NCI-H1436 treated with DMSO at 0.1 percent for 48 hours (cell line): ENCODE data around the gene ZNF518B.

Source experiments
- DNase-seq: peaks from one replicate; lab custom pipeline; 2025; lab: John Stamatoyannopoulos, UW

ZNF518B gene, protein sequence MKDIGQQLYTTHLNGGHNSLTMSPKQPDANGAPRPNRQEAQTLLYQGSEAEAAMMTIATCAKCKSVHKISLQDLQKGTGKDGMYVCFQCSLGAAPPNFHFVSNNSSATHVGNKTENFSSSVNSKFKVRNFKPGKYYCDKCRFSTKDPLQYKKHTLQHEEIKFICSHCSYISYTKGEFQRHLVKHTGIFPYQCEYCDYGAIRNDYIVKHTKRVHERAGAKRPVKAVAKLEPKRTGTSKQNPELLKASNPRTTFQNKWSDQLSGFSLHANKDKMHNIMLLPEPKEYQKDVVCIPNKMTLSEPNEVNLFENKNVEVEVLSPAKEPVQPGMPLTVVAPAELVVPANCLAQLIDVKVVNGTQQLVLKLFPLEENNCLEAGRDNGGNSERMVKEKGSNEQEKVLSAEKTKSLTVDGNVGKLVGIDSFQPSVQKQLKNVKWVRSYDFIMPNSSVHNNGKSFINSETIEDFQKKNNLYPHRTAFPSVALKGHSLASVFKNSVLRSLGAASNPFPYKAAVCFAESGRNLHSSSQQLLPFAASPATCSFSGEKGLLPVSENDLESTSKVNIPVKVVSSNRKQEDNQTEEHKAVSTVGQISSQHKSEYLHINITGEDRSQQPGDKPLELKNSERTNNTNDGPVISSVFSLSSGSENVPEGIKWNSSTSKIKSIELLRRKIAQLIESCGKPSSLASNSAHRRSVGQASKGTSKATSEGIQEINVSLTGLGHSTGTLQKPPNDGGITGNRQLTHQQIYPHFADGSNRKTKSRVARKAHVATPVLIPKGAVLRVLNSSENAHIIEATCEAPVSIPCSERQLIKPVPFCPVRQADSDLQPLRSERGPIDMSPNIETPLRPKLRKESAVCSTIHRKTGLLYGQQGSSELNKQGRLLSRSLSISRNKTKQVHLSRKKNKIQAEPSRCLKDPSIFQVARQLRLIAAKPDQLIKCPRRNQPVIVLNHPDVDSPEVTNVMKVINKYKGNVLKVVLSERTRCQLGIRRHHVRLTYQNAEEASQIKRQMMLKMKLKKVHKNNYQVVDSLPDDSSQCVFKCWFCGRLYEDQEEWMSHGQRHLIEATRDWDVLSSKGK

DNA sequence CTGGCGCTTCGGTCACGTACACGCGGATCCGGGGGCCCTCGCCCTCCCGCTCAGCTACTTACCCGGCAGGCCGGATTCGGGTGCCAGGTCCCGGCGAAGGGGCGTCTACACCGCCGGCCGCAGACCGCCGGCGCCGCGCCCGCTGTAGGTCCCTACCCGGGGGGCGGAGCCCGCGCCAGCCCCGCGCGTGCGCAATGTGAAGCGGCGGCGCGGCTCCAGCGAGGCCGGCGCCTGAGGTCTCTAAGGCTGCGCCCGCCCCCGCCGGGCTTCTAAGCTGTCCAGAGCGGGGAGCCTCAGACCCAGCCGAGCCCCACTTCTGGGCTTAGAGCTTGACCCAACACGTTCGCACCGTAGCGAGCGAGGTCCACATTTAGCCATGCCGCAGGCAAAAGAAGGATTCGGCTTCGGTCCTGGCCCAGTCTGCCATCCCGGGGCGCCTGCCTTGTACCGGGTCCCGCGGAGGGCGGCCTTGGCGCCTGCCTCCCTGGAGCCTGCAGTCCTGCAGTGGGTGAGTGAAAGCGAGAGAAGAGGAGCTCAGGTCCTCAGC lies at the start of gene ZNF518B:
TSS of gene ZNF518B (minus strand) at position 172 of the 547 bp plus-strand sequence. CDS start 11,098 bp downstream, outside the sequence.
- DNase-seq: no peak

DNA sequence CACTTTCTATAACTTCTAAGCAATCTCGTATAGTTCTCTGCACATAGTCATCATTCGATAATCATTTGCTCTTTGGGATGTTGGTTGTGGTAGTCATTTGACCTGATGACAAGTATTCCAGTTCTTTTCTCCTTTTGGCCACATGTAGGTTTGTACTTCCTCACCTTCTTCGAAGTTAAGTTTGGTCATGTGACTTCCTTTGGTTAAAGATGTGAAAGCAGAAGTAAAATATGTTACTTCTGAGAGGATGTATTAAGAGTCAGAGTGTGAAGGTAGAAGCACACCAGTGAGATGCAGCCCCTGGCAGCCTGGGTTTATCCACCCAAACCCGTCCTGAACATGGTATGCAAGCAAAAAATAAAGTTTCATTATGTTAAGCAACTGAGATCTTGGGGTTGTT lies 48.9 kb upstream of the ZNF518B start:
- DNase-seq: no peak

DNA sequence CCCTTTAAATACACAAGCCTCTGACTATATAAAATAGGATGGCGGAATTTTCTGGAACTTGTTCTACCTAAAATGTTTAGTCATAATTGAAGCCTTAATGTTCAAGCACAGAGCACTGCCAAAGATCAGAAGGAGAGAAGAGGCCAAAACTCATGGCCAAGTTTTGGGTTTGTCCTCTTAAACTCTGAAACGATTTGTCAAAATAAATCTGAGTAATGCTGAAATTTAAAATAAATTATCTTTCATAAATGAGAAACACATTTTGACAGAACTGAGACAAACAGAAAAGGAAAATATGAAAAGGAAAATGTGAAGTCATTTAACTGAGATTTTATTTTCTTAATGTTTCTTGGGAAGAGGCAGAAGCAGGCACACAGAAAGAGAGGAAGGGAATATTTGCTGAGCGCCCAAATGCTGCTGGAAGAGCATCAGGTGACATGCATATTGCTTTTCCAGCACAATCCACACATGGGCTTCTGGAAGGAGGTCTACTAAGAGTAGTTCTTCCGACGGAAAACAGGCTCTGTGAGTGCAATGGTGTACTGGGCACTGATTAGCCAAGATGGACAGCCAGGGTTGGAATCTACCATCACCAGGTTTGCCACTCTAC lies 47.4 kb upstream of the ZNF518B start:
- DNase-seq: no peak

DNA sequence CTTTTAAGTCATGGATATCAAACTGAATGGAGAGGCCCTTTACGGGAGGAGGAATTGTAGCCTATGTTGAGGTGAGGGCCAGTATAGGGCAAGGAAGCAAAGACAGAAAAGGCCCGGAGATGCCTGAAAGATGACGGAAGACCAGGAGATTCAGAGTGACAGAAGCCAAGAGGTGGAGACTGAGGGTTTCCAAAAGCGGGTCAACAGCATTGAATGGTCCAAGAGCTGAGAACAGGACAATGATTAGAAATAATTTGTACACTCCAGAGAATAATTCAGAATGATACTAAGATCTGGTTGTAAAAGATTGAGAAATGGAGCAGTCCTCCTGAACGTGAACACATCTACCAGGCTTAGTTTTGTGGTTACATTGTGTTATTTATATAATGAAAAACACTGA lies 45.5 kb upstream of the ZNF518B start:
- DNase-seq: no peak

DNA sequence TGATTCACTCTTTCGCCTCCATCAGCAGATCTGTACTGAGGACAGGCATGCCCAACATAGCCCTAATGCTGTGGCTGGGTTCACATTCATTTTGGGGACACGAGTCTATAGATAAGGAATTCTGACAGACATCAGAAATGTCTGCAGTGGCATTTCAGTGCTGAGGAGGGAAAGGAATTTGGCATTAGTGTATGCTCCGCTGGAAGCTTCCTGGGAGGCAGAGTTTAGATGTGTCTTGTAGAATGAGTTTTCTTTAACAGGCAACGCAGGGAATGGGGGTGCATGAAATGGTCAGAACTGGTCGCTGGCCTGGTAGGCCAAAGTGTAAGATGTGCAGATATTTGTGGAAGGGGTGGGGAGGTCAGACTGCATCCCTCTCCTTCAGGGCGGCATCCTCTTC lies 43.5 kb upstream of the ZNF518B start:
- DNase-seq: no peak

DNA sequence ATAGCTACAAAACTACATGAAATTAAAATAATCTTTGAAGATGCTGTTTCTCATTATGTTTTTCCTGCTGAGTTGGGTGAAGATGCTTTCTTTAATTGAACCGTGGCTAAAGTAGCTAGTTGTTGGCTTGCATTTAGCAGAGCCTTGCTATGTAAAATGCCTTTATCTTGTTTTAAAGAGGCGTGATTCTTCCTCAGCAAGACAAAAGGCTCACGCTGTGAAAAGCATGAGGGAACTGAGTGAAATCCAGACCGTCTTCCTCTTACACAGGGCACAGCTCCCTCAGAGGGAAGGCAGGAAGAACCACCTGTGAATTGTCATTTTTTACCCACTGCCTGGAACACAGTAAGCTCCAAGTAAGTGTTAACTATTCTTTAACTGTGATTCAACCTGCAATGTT lies 39.0 kb upstream of the ZNF518B start:
- DNase-seq: no peak

DNA sequence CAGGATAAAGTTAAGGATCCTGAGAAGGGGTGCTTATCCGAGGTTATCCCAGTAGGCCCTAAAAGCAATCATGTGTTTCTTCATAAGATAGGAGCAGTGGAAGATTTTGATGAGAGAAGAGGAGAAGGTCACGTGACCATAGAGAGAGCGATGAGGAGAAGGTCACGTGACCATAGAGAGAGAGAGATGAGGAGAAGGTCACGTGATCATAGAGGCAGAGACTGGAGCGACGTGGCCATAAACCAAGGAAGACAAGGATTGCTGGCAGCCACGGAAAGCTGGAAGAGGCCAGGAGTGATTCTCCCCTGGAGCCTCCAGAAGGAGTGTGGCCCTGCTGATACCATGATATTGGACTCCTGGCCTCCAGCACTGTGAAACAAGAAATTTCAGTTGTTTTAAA lies 38.4 kb upstream of the ZNF518B start:
- no peak for DNase-seq

DNA sequence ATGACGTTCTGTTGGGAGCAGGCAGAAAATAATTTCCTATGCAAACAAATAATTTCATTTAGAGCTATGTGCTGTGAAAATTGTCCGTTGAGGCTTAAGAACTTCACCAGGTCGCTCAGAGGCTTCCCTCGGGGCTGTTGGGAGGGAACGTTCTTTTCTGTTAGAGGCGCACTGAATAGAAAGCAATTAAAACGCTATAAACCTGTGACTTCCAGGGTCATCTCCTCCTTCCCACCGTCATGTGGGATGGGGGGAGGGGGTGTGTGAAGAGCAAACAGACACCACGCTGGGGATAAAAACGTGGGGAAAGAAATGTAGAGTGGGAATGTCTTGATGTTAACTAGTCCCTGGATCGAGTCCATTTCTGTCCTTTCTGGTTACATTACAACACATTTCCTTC lies 35.2 kb upstream of the ZNF518B start:
- no peak for DNase-seq

DNA sequence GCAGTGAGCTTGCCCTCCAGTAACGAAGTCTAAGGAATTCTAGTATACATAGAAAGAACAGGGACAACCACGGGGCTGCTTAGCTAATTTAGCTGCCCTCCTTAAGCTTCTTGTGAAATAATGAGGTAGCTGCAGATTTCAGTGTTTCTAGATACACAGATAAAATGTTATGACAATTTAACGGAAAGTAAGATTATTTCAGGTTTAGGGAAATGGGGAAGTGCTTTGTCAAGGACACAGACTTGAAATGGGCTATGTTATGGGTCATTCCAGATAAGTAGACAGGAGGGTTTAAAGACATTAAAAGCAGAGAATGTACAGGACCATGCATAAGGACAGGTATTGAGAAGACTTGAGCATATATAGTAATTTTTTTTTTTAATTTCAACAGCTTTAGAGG lies 34.2 kb upstream of the ZNF518B start:
- no peak for DNase-seq

DNA sequence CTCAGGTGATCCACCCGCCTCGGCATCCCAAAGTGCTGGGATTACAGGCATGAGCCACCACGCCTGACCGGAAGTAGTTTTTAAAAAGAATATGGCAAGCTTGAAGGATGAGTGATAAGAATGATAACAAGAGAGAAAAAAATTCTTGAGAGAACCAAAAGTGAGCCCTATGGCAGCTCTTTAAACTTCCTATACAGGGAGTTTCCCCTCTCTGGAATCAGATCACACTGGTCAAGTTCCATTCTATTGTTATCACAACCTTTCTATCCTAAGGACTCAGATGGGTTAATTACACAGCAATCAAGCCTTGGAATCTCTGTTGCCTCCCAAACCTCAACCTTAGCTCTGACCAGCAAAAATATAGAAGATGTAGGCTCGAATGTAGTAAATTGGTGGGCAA lies 33.8 kb upstream of the ZNF518B start:
- no peak for DNase-seq

DNA sequence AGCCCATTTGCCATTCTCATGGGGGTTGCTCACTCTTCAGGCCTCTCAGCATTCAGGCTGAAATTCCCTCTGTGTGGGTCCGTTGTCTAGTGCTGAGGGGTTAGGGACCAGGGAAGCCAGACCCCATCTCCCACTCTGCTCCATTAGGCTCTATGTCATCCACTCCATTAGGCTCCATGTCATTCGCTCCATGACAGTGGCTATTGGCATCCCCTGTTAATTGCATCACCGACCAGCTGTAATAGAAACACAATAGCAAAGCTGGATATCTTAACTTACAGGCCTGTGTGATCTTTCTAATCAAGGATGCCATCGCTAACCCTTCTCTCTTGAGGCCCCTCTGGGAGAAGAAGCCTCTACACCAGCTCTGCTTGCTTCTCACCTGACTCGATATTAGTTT lies 25.7 kb upstream of the ZNF518B start:
- no peak for DNase-seq

DNA sequence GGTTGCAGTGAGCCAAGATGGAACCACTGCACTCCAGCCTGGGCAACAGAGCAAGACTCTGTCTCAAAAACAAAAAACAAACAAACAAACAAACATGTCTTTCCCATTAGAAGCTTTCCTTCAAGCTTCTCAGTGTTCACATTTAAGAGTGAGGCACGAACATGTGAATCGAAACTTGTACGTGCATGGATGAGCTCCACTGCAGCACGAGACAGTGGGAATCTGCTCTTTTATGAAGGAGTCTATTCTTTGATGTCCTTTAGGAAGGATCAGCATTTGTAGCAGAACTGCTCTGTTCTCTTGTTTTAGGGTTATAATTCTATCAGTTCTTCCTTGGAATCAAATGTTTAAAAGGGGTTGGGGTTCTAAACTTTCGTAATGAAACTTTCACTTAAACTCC lies 23.4 kb upstream of the ZNF518B start:
- no peak for DNase-seq

DNA sequence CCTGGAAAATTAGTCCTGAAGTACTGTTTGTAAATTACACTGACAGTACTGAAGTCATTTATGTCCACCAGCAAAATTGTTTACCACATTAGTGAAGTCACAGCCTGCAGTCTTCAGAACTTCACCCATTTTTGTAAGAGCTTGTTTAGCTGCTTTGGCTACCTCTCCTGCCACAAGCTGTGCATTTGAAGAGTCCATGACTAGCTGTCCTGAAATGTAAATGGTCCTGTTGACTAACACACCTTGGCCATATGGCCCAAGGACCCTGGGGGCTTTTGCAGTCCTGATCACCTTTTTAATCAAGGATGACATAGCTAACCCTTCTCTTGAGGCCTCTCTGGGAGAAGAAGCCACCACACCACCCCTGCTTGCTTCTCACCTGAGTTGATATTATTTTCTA lies 21.4 kb upstream of the ZNF518B start:
- DNase-seq: no peak

DNA sequence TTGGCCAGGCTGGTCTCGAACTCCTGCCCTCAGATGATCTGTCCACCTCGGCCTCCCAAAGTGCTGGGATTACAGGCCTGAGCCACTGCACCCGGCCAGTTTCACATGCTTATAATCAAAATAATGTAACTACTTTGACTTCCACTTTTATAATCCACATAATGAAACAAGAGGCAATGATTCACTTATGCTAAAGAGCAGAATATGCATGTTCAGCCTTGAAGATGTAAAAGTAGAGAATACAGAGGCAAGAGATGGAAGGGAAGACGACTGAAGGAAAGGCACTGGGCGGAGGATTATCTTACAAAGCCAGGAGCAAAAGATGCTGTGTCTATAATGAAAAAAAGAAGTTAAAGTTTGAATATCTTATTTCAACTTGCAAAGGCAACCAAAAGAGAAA lies 13.3 kb upstream of the ZNF518B start:
- no peak for DNase-seq

DNA sequence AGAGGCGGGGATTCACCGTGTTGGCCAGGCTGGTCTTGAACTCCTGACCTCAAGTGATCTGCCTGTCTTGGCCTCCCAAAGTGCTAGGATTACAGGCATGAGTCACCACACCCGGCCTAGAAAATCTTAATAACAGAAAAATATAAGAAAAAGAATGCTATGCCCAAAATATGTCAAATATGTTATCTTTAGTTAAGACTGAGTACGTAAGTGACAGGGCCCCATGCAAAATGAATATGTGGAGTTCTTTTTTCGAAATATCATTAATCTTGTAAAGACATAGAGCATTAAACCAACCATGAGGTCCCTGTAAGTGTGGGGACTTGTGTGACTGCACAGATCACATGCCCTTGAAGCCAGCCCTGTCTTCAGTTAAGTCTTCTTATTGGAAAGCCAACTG lies 8.9 kb upstream of the ZNF518B start:
- DNase-seq: no peak

DNA sequence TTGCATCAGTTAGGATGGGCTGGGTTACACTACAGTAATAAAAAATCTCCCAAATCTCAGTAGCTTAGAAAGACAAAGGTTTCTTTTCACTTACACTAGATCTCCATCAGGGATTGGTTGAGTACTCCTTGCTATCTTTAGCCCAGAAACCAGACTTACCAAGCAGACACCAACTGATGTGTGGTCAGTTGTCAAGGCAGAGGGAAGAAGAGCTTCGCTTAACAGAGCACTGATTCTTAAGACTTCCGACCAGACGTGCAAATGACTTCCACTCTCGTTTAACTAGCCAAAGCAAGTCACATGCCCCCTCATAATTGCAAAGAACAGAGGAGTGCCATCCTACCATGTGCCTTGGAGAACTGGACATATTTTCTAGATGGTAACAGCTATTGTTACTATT lies 5.7 kb upstream of the ZNF518B start:
- no peak for DNase-seq

DNA sequence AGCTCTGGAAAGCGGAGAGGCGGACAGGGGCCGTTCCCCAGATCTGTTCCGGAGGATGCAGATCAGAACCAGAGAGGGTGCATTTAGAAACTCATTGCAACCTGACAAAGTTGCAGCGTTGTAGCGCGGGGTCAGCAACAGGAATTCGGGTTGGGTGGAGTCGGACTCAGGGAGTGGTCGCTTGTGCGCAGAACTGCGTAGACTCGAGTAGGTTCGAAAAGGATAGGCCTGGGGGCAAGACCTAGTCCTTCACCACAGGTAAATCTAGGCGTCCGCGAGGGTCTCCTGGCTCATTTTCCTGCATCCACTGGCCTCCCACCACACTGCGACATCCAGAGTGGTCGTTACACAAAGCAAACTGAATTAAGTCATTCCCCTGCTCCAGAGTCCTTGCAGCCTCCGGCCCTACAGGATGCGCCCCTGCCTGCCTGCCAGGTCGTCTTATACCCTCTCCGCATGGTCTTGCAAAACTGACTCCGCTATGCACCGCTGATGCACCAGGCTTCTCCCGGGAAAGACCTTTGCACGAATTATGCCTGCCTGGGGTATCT lies 4.7 kb upstream of the ZNF518B start:
- DNase-seq: no peak

DNA sequence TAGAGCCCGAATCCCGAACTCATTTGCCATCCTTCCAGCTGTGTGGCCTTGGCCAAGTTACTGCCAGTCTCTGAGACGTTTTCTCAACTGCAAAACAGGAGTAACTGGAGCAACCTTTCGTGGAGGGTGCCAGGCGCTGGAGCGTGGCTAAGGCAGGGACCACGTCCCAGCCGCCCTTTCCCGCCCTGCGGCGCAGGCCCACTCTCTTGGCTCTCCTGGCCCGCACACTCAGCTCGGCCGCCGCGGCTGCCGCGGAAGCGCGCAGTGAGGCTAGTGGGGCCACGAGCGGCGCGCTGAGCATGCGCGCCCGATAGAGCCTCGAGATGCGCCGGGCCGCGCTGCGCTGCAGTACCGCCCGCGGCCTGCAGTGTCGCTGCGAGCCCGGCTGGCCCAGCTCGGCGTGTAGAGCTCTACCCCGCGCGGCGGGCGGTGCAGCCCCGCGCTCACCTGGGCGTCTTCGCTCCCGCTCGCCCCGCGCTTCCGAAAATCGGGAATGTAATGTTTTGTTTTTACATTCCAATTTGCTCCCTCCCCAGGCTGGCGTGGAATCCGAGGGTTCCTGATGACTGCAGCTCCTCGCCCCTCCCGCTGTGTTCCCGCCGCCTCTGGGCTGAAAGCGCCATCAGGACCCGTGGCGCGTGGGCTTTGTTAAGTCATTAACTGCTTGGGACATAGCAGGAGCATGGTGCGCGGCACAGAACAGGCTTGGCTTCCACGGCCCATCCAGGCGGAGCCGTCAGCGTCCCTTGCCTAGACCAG lies 4.0 kb upstream of the ZNF518B start:
- DNase-seq: no peak

DNA sequence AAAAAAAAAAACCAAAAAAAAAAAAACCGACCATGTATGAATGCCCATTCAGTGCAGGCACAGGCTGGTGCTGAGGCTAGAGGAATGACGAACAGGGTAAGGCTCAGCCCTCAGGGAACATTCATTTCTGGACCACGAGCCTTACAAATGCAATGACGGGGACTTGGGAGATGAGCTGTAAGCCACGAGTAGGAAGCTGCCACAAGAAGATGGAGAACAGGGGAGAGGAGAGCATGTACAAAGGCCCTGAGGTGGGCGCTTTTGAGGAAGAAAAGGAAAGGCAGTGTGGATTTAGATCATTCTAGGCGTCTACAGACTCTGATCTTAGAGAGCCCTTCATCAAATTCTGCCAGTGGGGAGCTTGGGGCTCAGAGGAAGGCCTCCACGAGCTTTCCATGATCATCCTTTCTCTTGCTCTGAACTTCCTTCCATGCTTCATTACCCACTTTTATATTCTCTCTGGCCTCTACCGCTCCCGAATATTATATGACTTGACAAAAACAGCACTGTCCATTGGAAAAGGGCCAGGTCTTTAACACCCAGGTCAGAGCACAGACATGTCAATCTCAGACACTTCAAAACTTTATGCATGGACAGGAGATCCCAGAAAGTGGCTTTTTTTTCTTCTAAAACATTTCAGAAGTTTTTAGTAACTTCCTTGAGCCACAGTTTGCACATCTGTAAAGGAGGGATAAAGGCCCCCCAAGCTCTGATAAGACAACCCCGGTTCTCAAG lies 3.3 kb upstream of the ZNF518B start:
- no peak for DNase-seq

DNA sequence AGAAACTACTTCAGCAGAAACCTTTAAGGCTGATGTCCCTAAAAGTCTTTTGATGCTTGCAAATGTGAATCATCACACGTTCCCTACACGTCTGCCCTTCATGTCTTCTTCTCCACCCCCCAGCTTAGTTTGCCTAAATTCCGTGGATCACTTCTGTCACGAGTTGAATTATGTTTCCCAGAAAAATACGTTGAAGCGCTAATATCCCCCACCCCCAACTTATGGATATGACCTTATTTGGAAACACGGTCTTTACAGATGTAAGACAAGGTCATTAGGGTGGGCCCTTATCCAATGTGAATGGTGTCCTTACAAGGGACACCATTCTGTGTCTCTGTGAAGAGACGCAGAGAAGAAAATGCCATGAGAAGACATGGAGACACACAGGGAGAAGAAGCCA lies 2.1 kb upstream of the ZNF518B start:
- DNase-seq: no peak
